HepG2 (cell line): Measurements from ENCODE around the gene ITK.

Source experiments
- BCLAF1 ChIP-seq: fragments of 450-650 bp; IDR thresholded peaks from 2 replicates; pipeline ENCODE4 v1.6.1; 2017; ENCODE audit warnings: mild to moderate bottlenecking
- RAD21 ChIP-seq: fragments of 450-650 bp; formaldehyde crosslinking; IDR thresholded peaks from 2 replicates; pipeline ENCODE4 v1.5.0; 2020; ENCODE audit warnings: mild to moderate bottlenecking

GRCh38 chr5:157266286-157267007, 85.8 kb downstream of the ITK start:
- TF ChIP-seq BCLAF1 (no peak), RAD21 (CRISPR knock-in tag) (peak; percentile 76)
